Measurements from ENCODE around the gene POLR3E.

POLR3E gene

DNA sequence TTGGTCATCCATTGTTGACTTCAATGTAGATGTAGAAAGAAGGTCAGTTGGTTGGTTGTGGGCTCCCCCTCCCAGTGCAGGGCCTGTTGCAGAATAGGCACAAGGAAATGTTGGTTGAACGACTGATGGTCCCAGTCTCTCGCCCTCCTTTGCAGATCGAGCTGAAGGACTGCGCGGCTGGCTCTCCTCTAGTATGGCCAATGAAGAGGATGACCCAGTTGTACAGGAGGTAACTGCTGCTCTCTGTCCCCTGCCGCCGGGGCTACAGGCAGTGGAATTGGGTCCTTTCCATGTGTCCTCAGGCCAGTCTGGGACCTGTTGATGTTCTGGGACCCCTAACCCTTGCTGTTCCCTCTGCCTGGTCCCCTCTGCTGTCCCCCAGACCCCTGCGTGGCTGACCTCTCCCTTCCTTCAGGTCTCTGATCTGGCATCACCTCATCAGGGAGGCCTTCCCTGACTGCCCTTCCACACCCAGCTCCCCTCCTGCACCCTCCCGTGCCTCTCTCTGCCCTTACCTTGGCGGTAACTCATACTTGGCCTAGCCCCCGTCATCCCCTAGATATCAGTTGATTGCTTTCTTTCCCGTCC, 5.7 kb downstream of the POLR3E start:
- no peaks in the 10 kb centered on the region for H3K27me3 ChIP-seq (ENCODE audit: control insufficient read depth in 3 of 3, insufficient read depth in 3 of 3, low read depth in 1 of 3, low read length in 3 of 3)
- peak overlapping the region; percentile 24 for H3K9ac ChIP-seq (ENCODE audit: low read depth, low read length, poor library complexity)
- no peak overlapping the region for H4K91ac ChIP-seq (ENCODE audit: low read depth, low read length, poor library complexity)
- no peak overlapping the region for H3K4ac ChIP-seq (ENCODE audit: low read length)
- no peak overlapping the region for H2BK15ac ChIP-seq (ENCODE audit: low read length)
- H3K4me2 ChIP-seq (ENCODE audit: insufficient read depth, low read length, poor library complexity, severe bottlenecking): no peak overlapping the region
- no peak overlapping the region for H2BK12ac ChIP-seq (ENCODE audit: low read length)
- no peaks in the 10 kb centered on the region for H3K4me1 ChIP-seq (ENCODE audit: control insufficient read depth in 2 of 2, insufficient read depth in 1 of 2, low read depth in 1 of 2, low read length in 2 of 2)
- no peak overlapping the region for H4K8ac ChIP-seq (ENCODE audit: low read depth, low read length)
- H3K36me3 ChIP-seq (replicated peaks in 1 of 2; ENCODE audit: control insufficient read depth in 2 of 2, insufficient read depth in 2 of 2, low read length in 2 of 2): peaks cover 32 to 59% of the 10 kb centered on the region in 2 donors
- H3K18ac ChIP-seq (ENCODE audit: low read length): no peak overlapping the region
- no peak for DNase-seq (ENCODE audit: low spot score)
- H2AK5ac ChIP-seq (ENCODE audit: low read depth, low read length): no peak overlapping the region
- H2BK5ac ChIP-seq (ENCODE audit: low read length): no peak overlapping the region
- WGBS, 2 donors (ENCODE audit: extremely low coverage in 2 of 2, insufficient read length in 2 of 2, insufficient replicate concordance in 1 of 2): no CpG with 5 or more reads among the region's 12 CpGs
- peaks cover 19% of the 10 kb centered on the region for H3K79me1 ChIP-seq (ENCODE audit: low read depth, low read length)
- H3K23ac ChIP-seq (ENCODE audit: low read depth, low read length, poor library complexity): no peak overlapping the region
- no peak overlapping the region for H3K14ac ChIP-seq (ENCODE audit: low read length)
- no peak overlapping the region for H2AFZ ChIP-seq (ENCODE audit: low read length)
- H3K9me3 ChIP-seq (replicated peaks in 1 of 2; ENCODE audit: control insufficient read depth in 2 of 2, insufficient read depth in 1 of 2, low read depth in 1 of 2, low read length in 2 of 2): no peaks in the 10 kb centered on the region
- no peak overlapping the region for H3K27ac ChIP-seq (replicated peaks; ENCODE audit: low read length)
- no peak overlapping the region for H2BK120ac ChIP-seq (ENCODE audit: low read depth, low read length)
- H3K4me3 ChIP-seq (ENCODE audit: low read length in 2 of 2): no peak overlapping the region

- Histone ChIP-seq H3K4me2 (ENCODE audit: insufficient read depth, low read length, poor library complexity, severe bottlenecking) (no peak overlapping the region), H2BK120ac (ENCODE audit: low read depth, low read length) (no peak overlapping the region), H3K4me1 (ENCODE audit: control insufficient read depth in 2 of 2, insufficient read depth in 1 of 2, low read depth in 1 of 2, low read length in 2 of 2) (no peaks in the 10 kb centered on the region), H3K27me3 (ENCODE audit: control insufficient read depth in 3 of 3, insufficient read depth in 3 of 3, low read depth in 1 of 3, low read length in 3 of 3) (no peaks in the 10 kb centered on the region), H2BK15ac (ENCODE audit: low read length) (no peak overlapping the region), H2AFZ (ENCODE audit: low read length) (no peak overlapping the region), H3K9ac (ENCODE audit: low read depth, low read length, poor library complexity) (no peak overlapping the region), H2BK5ac (ENCODE audit: low read length) (no peak overlapping the region), H3K27ac (replicated peaks; ENCODE audit: low read length) (no peak overlapping the region), H3K4me3 (ENCODE audit: low read length in 2 of 2) (no peak overlapping the region), H3K14ac (ENCODE audit: low read length) (no peak overlapping the region), H3K18ac (ENCODE audit: low read length) (no peak overlapping the region), H3K36me3 (replicated peaks in 1 of 2; ENCODE audit: control insufficient read depth in 2 of 2, insufficient read depth in 2 of 2, low read length in 2 of 2) (peaks cover 40 to 75% of the 10 kb centered on the region in 2 donors), H3K9me3 (replicated peaks in 1 of 2; ENCODE audit: control insufficient read depth in 2 of 2, insufficient read depth in 1 of 2, low read depth in 1 of 2, low read length in 2 of 2) (no peaks in the 10 kb centered on the region), H2BK12ac (ENCODE audit: low read length) (no peak overlapping the region), H3K79me1 (ENCODE audit: low read depth, low read length) (peaks cover 20% of the 10 kb centered on the region), H3K4ac (ENCODE audit: low read length) (no peak overlapping the region), H2AK5ac (ENCODE audit: low read depth, low read length) (no peak overlapping the region), H3K23ac (ENCODE audit: low read depth, low read length, poor library complexity) (no peak overlapping the region), H4K8ac (ENCODE audit: low read depth, low read length) (no peak overlapping the region), H4K91ac (ENCODE audit: low read depth, low read length, poor library complexity) (no peak overlapping the region)
- no peak for DNase-seq (ENCODE audit: low spot score)
- WGBS, 2 donors (ENCODE audit: extremely low coverage in 2 of 2, insufficient read length in 2 of 2, insufficient replicate concordance in 1 of 2): no CpG with 5 or more reads among the region's 4 CpGs
These were observed 7.2 kb downstream of the POLR3E start for GRCh38 chr16:22304411-22304810.

- no CpG with 5 or more reads among the region's 9 CpGs for WGBS, 2 donors (ENCODE audit: extremely low coverage in 2 of 2, insufficient read length in 2 of 2, insufficient replicate concordance in 1 of 2)
- H4K91ac ChIP-seq (ENCODE audit: low read depth, low read length, poor library complexity): peak overlapping the region; percentile 42
These were observed 9.6 kb downstream of the POLR3E start for GRCh38 chr16:22306788-22307187.

GRCh38 chr16:22307838-22308237, 10.6 kb downstream of the POLR3E start:
- Histone ChIP-seq H3K4me3 (ENCODE audit: low read length in 2 of 2) (no peak overlapping the region), H4K8ac (ENCODE audit: low read depth, low read length) (no peak overlapping the region), H2BK15ac (ENCODE audit: low read length) (no peak overlapping the region), H2BK12ac (ENCODE audit: low read length) (no peak overlapping the region), H3K4ac (ENCODE audit: low read length) (no peak overlapping the region), H2BK5ac (ENCODE audit: low read length) (no peak overlapping the region), H2BK120ac (ENCODE audit: low read depth, low read length) (no peak overlapping the region), H3K9me3 (replicated peaks in 1 of 2; ENCODE audit: control insufficient read depth in 2 of 2, insufficient read depth in 1 of 2, low read depth in 1 of 2, low read length in 2 of 2) (peaks cover 0 to 2% of the 10 kb centered on the region in 2 donors), H4K91ac (ENCODE audit: low read depth, low read length, poor library complexity) (no peak overlapping the region), H3K4me1 (ENCODE audit: control insufficient read depth in 2 of 2, insufficient read depth in 1 of 2, low read depth in 1 of 2, low read length in 2 of 2) (no peaks in the 10 kb centered on the region), H3K14ac (ENCODE audit: low read length) (peak overlapping the region; percentile 17), H3K9ac (ENCODE audit: low read depth, low read length, poor library complexity) (no peak overlapping the region), H3K23ac (ENCODE audit: low read depth, low read length, poor library complexity) (no peak overlapping the region), H3K79me1 (ENCODE audit: low read depth, low read length) (peaks cover 15% of the 10 kb centered on the region), H3K27me3 (ENCODE audit: control insufficient read depth in 3 of 3, insufficient read depth in 3 of 3, low read depth in 1 of 3, low read length in 3 of 3) (no peaks in the 10 kb centered on the region), H3K4me2 (ENCODE audit: insufficient read depth, low read length, poor library complexity, severe bottlenecking) (no peak overlapping the region), H3K18ac (ENCODE audit: low read length) (no peak overlapping the region), H2AK5ac (ENCODE audit: low read depth, low read length) (no peak overlapping the region), H3K27ac (replicated peaks; ENCODE audit: low read length) (no peak overlapping the region), H3K36me3 (replicated peaks in 1 of 2; ENCODE audit: control insufficient read depth in 2 of 2, insufficient read depth in 2 of 2, low read length in 2 of 2) (peaks cover 44 to 90% of the 10 kb centered on the region in 2 donors), H2AFZ (ENCODE audit: low read length) (no peak overlapping the region)
- WGBS, 2 donors (ENCODE audit: extremely low coverage in 2 of 2, insufficient read length in 2 of 2, insufficient replicate concordance in 1 of 2): no CpG with 5 or more reads among the region's 10 CpGs
- no peak for DNase-seq (ENCODE audit: low spot score)

More at GRCh38 chr16:22306788-22307187, 9.6 kb downstream of the POLR3E start:
- no peak overlapping the region for H3K27ac ChIP-seq (replicated peaks; ENCODE audit: low read length)
- H3K79me1 ChIP-seq (ENCODE audit: low read depth, low read length): peaks cover 19% of the 10 kb centered on the region
- DNase-seq (ENCODE audit: low spot score): no peak
- peak overlapping the region; percentile 67 for H3K9ac ChIP-seq (ENCODE audit: low read depth, low read length, poor library complexity)
- H2BK5ac ChIP-seq (ENCODE audit: low read length): peak overlapping the region; percentile 62
- H3K36me3 ChIP-seq (replicated peaks in 1 of 2; ENCODE audit: control insufficient read depth in 2 of 2, insufficient read depth in 2 of 2, low read length in 2 of 2): peaks cover 46 to 88% of the 10 kb centered on the region in 2 donors
- no peaks in the 10 kb centered on the region for H3K4me1 ChIP-seq (ENCODE audit: control insufficient read depth in 2 of 2, insufficient read depth in 1 of 2, low read depth in 1 of 2, low read length in 2 of 2)
- H3K4me3 ChIP-seq (ENCODE audit: low read length in 2 of 2): no peak overlapping the region
- H2BK12ac ChIP-seq (ENCODE audit: low read length): no peak overlapping the region
- H3K18ac ChIP-seq (ENCODE audit: low read length): no peak overlapping the region
- no peaks in the 10 kb centered on the region for H3K27me3 ChIP-seq (ENCODE audit: control insufficient read depth in 3 of 3, insufficient read depth in 3 of 3, low read depth in 1 of 3, low read length in 3 of 3)
- no peak overlapping the region for H3K4ac ChIP-seq (ENCODE audit: low read length)
- no peak overlapping the region for H2BK120ac ChIP-seq (ENCODE audit: low read depth, low read length)
- H2AK5ac ChIP-seq (ENCODE audit: low read depth, low read length): no peak overlapping the region
- no peak overlapping the region for H3K4me2 ChIP-seq (ENCODE audit: insufficient read depth, low read length, poor library complexity, severe bottlenecking)
- no peak overlapping the region for H2AFZ ChIP-seq (ENCODE audit: low read length)
- H3K14ac ChIP-seq (ENCODE audit: low read length): no peak overlapping the region
- no peak overlapping the region for H4K8ac ChIP-seq (ENCODE audit: low read depth, low read length)
- peak overlapping the region; percentile 34 for H3K23ac ChIP-seq (ENCODE audit: low read depth, low read length, poor library complexity)
- no peak overlapping the region for H2BK15ac ChIP-seq (ENCODE audit: low read length)
- peaks cover 0 to 2% of the 10 kb centered on the region in 2 donors for H3K9me3 ChIP-seq (replicated peaks in 1 of 2; ENCODE audit: control insufficient read depth in 2 of 2, insufficient read depth in 1 of 2, low read depth in 1 of 2, low read length in 2 of 2)
